ENCODE measurements around the gene GAS6. TPM values are rescaled to one million over a fixed set of nuclear protein-coding genes. Genes with fewer than 3 reads are reported as not detected.

GAS6 gene
- total and polyA plus RNA-seq, 11 donors, result 96.7 to 438 (median 183) TPM

GRCh38 chr13:113860665-113861432, 3.0 kb downstream of the GAS6 start:
- H3K9me3 ChIP-seq, result no peaks in the 10 kb centered on the region
- intact Hi-C loops (cut with DNase I), result loop anchor here in 5 of 10 donors (5.0 kb wide), 2 partner anchors 39 to 44 kb away; no protein-coding TSS in a partner anchor
- WGBS, 4 donors, result 58 to 69% (median 64%) methylated on average over 14 to 15 of the region's 15 CpGs
- H3K27ac ChIP-seq, result peak overlapping the region in 9 of 12 donors; percentile 13 to 98 (median 34)
- peaks cover 0 to 12% (median 0%) of the 10 kb centered on the region in 9 donors for H3K36me3 ChIP-seq
- no peak overlapping the region for H3K4me3 ChIP-seq
- TF ChIP-seq POLR2A (IDR thresholded peaks at IDR 0.05) (no peak), CTCF (IDR thresholded peaks at IDR 0.05) (no peak)
- H3K27me3 ChIP-seq, result peaks cover 0 to 6% (median 0%) of the 10 kb centered on the region in 9 donors
- peak in 1 of 5 donors; percentile 58 for DNase-seq
- peaks cover 0 to 74% (median 58%) of the 10 kb centered on the region in 12 donors for H3K4me1 ChIP-seq
- no peak for ATAC-seq

GRCh38 chr13:113860051-113860664, 3.7 kb downstream of the GAS6 start:
- intact Hi-C loops (cut with DNase I), result loop anchor here in 5 of 10 donors (5.0 kb wide), 2 partner anchors 38 to 43 kb away; no protein-coding TSS in a partner anchor
- Histone ChIP-seq H3K36me3 (peaks cover 0 to 12% (median 0%) of the 10 kb centered on the region in 9 donors), H3K4me1 (peaks cover 0 to 81% (median 64%) of the 10 kb centered on the region in 12 donors), H3K27me3 (peaks cover 0 to 6% (median 0%) of the 10 kb centered on the region in 9 donors), H3K27ac (peak overlapping the region in 9 of 12 donors; percentile 6 to 97 (median 25)), H3K9me3 (no peaks in the 10 kb centered on the region), H3K4me3 (no peak overlapping the region)
- ATAC-seq, result no peak
- TF ChIP-seq POLR2A (IDR thresholded peaks at IDR 0.05), result no peak
- TF ChIP-seq CTCF (IDR thresholded peaks at IDR 0.05), result no peak
- DNase-seq, result no peak
- 55 to 65% (median 62%) methylated on average over 12 of the region's 12 CpGs for WGBS, 4 donors

GRCh38 chr13:113859311-113860050, 4.4 kb downstream of the GAS6 start:
- 90 to 93% (median 90%) methylated on average over 4 of the region's 4 CpGs for WGBS, 4 donors
- Histone ChIP-seq H3K36me3 (peaks cover 0 to 12% (median 0%) of the 10 kb centered on the region in 9 donors), H3K4me3 (no peak overlapping the region), H3K9me3 (no peaks in the 10 kb centered on the region), H3K27ac (peak overlapping the region in 4 of 12 donors; percentile 6 to 97 (median 18)), H3K27me3 (peaks cover 0 to 2% (median 0%) of the 10 kb centered on the region in 9 donors), H3K4me1 (peaks cover 4 to 83% (median 68%) of the 10 kb centered on the region in 12 donors)
- ATAC-seq (no peak), DNase-seq (no peak)
- no peak for TF ChIP-seq POLR2A (IDR thresholded peaks at IDR 0.05)
- TF ChIP-seq CTCF (IDR thresholded peaks at IDR 0.05), result no peak
- intact Hi-C loops (cut with DNase I), result loop anchor here in 5 of 10 donors (5.0 kb wide), 2 partner anchors 37 to 42 kb away; no protein-coding TSS in a partner anchor
